ENCODE measurements around the gene VGLL1. TPM values are rescaled to one million over a fixed set of nuclear protein-coding genes. Genes with fewer than 3 reads are reported as not detected.

The VGLL1 gene
- polyA plus RNA-seq, 1 of the 3 experiments (the other 2 are of a cell fraction), result not detected

DNA sequence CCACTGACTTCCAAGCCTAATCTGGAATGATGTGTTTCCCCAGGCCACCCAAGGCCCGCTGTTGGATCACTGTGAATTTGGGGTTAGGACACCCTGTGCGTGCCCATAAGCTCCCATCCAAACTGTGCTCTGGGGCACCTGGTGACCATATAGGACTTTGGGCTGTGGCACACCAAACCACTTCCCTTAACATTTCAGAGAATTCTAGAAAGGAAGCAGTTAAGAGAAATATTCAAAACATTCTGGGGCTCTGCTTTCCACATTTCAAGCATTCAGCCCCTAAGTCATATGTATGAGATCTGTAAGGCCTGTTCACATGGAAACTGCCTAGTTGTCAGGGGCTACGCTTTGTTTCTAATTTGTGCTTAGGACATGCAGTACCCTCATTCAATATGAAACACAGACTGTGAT is 14.4 kb downstream of the VGLL1 start:
- Histone ChIP-seq H3K9me2 (no peaks in the 10 kb centered on the region), H3K79me2 (ENCODE audit: insufficient read depth) (no peaks in the 10 kb centered on the region), H2AFZ (ENCODE audit: low read depth) (no peak overlapping the region), H3K9ac (no peak overlapping the region), H3K4me3 (ENCODE audit: low read depth in 2 of 2, low read length in 1 of 2) (no peak overlapping the region), H3K27me3 (ENCODE audit: insufficient read depth) (peaks cover 3% of the 10 kb centered on the region; the same call in 1 of the 2 replicates), H3F3A (replicated peaks; ENCODE audit: insufficient read depth) (no peaks in the 10 kb centered on the region), H3K9me3 (no peaks in the 10 kb centered on the region), H3K27ac (ENCODE audit: low read depth in 2 of 2, low read length in 1 of 2) (no peak overlapping the region), H3K36me3 (replicated peaks in 1 of 2; ENCODE audit: control insufficient read depth in 1 of 2, insufficient read depth in 2 of 2, low read length in 1 of 2) (no peaks in the 10 kb centered on the region), H3K4me2 (no peak overlapping the region), H4K20me1 (ENCODE audit: insufficient read depth) (no peaks in the 10 kb centered on the region), H3K4me1 (ENCODE audit: control insufficient read depth in 1 of 2, insufficient read depth in 2 of 2, low read depth in 1 of 2, low read length in 1 of 2) (no peaks in the 10 kb centered on the region)
- WGBS (ENCODE audit: low lambda C conversion rate), result 38% methylated on average over 3 of the region's 3 CpGs
- POLR2A ChIA-PET, result no interaction called here
- no peak for TF ChIP-seq MEF2A (IDR thresholded peaks at IDR 0.05; ENCODE audit: borderline replicate concordance, low read depth)
- TF ChIP-seq TCF12 (IDR thresholded peaks at IDR 0.05), result no peak
- TF ChIP-seq, protein P1, sequence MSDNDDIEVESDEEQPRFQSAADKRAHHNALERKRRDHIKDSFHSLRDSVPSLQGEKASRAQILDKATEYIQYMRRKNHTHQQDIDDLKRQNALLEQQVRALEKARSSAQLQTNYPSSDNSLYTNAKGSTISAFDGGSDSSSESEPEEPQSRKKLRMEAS (IDR thresholded peaks at IDR 0.05; ENCODE audit: low read depth), result no peak
- TF ChIP-seq, protein P2, sequence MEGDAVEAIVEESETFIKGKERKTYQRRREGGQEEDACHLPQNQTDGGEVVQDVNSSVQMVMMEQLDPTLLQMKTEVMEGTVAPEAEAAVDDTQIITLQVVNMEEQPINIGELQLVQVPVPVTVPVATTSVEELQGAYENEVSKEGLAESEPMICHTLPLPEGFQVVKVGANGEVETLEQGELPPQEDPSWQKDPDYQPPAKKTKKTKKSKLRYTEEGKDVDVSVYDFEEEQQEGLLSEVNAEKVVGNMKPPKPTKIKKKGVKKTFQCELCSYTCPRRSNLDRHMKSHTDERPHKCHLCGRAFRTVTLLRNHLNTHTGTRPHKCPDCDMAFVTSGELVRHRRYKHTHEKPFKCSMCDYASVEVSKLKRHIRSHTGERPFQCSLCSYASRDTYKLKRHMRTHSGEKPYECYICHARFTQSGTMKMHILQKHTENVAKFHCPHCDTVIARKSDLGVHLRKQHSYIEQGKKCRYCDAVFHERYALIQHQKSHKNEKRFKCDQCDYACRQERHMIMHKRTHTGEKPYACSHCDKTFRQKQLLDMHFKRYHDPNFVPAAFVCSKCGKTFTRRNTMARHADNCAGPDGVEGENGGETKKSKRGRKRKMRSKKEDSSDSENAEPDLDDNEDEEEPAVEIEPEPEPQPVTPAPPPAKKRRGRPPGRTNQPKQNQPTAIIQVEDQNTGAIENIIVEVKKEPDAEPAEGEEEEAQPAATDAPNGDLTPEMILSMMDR (IDR thresholded peaks at IDR 0.05), result no peak
- no peak for DNase-seq
- CTCF ChIA-PET, result no interaction called here

DNA sequence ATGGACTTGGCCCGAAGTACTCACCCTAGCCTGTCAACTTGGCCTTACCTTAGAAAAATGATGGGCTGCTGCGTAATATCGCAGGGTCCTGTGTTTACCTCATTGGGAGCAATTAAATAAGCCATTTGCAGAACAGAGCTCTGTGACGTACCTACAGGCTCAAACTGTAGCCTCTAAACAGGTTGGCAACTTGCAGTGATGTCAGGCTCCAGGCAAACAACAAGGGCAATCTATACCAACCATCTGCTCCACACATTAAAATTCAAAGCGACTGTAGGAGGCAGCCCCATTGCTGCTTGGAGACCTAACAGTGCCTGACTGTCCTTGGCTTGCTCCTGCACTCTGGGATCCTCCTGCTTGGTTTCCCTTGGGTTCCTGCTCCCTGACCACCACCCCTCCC is 17.2 kb downstream of the VGLL1 start:
- H3K27me3 ChIP-seq (ENCODE audit: insufficient read depth), result no peaks in the 10 kb centered on the region; the same call in 1 of the 2 replicates
- no peaks in the 10 kb centered on the region for H4K20me1 ChIP-seq (ENCODE audit: insufficient read depth)
- no peaks in the 10 kb centered on the region for H3F3A ChIP-seq (replicated peaks; ENCODE audit: insufficient read depth)
- H3K4me1 ChIP-seq (ENCODE audit: control insufficient read depth in 1 of 2, insufficient read depth in 2 of 2, low read depth in 1 of 2, low read length in 1 of 2), result no peaks in the 10 kb centered on the region
- no peak overlapping the region for H2AFZ ChIP-seq (ENCODE audit: low read depth)
- DNase-seq, result no peak
- H3K79me2 ChIP-seq (ENCODE audit: insufficient read depth), result no peaks in the 10 kb centered on the region
- ChIA-PET CTCF (interaction anchor here (0.7 kb wide), 1 partner anchor 10 kb away, joined by 3 read pairs; no protein-coding TSS in a partner anchor), POLR2A (no interaction called here)
- no peaks in the 10 kb centered on the region for H3K36me3 ChIP-seq (replicated peaks in 1 of 2; ENCODE audit: control insufficient read depth in 1 of 2, insufficient read depth in 2 of 2, low read length in 1 of 2)
- TF ChIP-seq NFIC (IDR thresholded peaks at IDR 0.05; ENCODE audit: borderline replicate concordance) (no peak), JUND (IDR thresholded peaks at IDR 0.05) (no peak)
- TF ChIP-seq, protein P3, sequence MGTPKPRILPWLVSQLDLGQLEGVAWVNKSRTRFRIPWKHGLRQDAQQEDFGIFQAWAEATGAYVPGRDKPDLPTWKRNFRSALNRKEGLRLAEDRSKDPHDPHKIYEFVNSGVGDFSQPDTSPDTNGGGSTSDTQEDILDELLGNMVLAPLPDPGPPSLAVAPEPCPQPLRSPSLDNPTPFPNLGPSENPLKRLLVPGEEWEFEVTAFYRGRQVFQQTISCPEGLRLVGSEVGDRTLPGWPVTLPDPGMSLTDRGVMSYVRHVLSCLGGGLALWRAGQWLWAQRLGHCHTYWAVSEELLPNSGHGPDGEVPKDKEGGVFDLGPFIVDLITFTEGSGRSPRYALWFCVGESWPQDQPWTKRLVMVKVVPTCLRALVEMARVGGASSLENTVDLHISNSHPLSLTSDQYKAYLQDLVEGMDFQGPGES (IDR thresholded peaks at IDR 0.05; ENCODE audit: low read depth, low read length), result no peak
- TF ChIP-seq, protein P2 (IDR thresholded peaks at IDR 0.05), result no peak
- no peaks in the 10 kb centered on the region for H3K9me2 ChIP-seq
- 8% methylated on average over 2 of the region's 5 CpGs for WGBS (ENCODE audit: low lambda C conversion rate)
- H3K9ac ChIP-seq, result no peak overlapping the region
- no peaks in the 10 kb centered on the region for H3K9me3 ChIP-seq
- no peak overlapping the region for H3K4me2 ChIP-seq
- no peak overlapping the region for H3K27ac ChIP-seq (ENCODE audit: low read depth in 2 of 2, low read length in 1 of 2)
- H3K4me3 ChIP-seq (ENCODE audit: low read depth in 2 of 2, low read length in 1 of 2), result no peak overlapping the region
